K562 (cell line): Measurements from ENCODE around the gene LRRC8E. TPM values are rescaled to one million over a fixed set of nuclear protein-coding genes. Genes with fewer than 3 reads are reported as not detected.

Experiments
- NBN ChIP-seq: fragments of 450-650 bp; IDR thresholded peaks from 2 replicates; pipeline ENCODE4 v1.6.1; 2016; ENCODE audit warnings: low read depth, mild to moderate bottlenecking
- SRSF3 ChIP-seq: fragments of 200-400 bp; formaldehyde crosslinking; IDR thresholded peaks from 2 replicates; pipeline ENCODE4 v1.6.1; 2016; ENCODE audit warnings: mild to moderate bottlenecking, low read length, moderate library complexity; ENCODE audit not compliant: insufficient read depth
- polyA plus RNA-seq, 8 experiments: library from polyadenylated mRNA; depleted of rRNA in 4 of 8; stranded (reverse) in 5 of 8; unstranded in 3 of 8; fragments of >200 nt; fragmentation: Nextera tagmentation in 2 of 8; fragmentation: Illumina TruSeq in 1 of 8; extraction: Ambion mirVana in 2 of 8; extraction: Trizol in 1 of 8; gene quantifications; 2 replicates each; pipeline versions ENCODE4 v1.2.1 to v1.2.3, GENCODE V29; 2011 to 2014; ENCODE audit warnings: inconsistent platforms in 1 of 8, missing spikeins in 1 of 8
- total RNA-seq, 7 experiments: library from RNA; depleted of rRNA in 6 of 7; stranded (reverse); fragments of >200 nt in 6 of 7; fragmentation: Illumina TruSeq in 2 of 7; extraction: Trizol in 2 of 7; gene quantifications; 2 replicates each; pipeline versions ENCODE4 v1.2.1 to v1.2.3, GENCODE V29; 2011 to 2021; ENCODE audit warnings: low replicate concordance in 1 of 7
- TF ChIP-seq, protein P1 (sequence below): fragments of 450-650 bp; IDR thresholded peaks from 2 replicates; pipeline ENCODE4 v1.6.1; 2017; ENCODE audit warnings: antibody characterized with exemption, mild to moderate bottlenecking
- TF ChIP-seq, protein P2 (sequence below): fragments of 450-650 bp; IDR thresholded peaks from 2 replicates; pipeline ENCODE4 v1.6.1; 2016; ENCODE audit warnings: borderline replicate concordance

Gene LRRC8E
- total and polyA plus RNA-seq, 9 of the 15 experiments (the other 6 are each of a cell fraction or from before 2014, with no cell fraction given) = 0.08 to 5.7 (median 3.5) TPM; not detected in 1

DNA sequence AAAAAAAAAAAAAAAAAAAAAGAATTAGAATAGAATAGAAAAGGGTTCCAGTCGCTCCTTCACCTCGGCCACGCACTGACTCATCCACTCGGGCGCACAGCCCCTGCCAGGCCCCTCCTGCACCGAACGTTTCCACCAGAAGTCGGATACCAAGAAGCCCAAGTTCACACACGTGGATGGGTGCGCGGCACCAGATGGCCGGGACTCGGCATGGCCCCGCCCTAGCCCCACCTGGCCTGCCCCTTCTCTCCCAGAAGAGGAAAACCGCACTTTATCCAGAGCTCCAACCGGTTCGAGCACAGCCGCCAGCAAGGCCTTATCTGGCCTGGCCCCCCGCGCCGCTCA, 20.0 kb upstream of the LRRC8E start (continued):
- TF ChIP-seq, protein P1, sequence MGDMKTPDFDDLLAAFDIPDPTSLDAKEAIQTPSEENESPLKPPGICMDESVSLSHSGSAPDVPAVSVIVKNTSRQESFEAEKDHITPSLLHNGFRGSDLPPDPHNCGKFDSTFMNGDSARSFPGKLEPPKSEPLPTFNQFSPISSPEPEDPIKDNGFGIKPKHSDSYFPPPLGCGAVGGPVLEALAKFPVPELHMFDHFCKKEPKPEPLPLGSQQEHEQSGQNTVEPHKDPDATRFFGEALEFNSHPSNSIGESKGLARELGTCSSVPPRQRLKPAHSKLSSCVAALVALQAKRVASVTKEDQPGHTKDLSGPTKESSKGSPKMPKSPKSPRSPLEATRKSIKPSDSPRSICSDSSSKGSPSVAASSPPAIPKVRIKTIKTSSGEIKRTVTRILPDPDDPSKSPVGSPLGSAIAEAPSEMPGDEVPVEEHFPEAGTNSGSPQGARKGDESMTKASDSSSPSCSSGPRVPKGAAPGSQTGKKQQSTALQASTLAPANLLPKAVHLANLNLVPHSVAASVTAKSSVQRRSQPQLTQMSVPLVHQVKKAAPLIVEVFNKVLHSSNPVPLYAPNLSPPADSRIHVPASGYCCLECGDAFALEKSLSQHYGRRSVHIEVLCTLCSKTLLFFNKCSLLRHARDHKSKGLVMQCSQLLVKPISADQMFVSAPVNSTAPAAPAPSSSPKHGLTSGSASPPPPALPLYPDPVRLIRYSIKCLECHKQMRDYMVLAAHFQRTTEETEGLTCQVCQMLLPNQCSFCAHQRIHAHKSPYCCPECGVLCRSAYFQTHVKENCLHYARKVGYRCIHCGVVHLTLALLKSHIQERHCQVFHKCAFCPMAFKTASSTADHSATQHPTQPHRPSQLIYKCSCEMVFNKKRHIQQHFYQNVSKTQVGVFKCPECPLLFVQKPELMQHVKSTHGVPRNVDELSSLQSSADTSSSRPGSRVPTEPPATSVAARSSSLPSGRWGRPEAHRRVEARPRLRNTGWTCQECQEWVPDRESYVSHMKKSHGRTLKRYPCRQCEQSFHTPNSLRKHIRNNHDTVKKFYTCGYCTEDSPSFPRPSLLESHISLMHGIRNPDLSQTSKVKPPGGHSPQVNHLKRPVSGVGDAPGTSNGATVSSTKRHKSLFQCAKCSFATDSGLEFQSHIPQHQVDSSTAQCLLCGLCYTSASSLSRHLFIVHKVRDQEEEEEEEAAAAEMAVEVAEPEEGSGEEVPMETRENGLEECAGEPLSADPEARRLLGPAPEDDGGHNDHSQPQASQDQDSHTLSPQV = no peak
- no peak for TF ChIP-seq NBN
- TF ChIP-seq SRSF3 = no peak
- TF ChIP-seq, protein P2, sequence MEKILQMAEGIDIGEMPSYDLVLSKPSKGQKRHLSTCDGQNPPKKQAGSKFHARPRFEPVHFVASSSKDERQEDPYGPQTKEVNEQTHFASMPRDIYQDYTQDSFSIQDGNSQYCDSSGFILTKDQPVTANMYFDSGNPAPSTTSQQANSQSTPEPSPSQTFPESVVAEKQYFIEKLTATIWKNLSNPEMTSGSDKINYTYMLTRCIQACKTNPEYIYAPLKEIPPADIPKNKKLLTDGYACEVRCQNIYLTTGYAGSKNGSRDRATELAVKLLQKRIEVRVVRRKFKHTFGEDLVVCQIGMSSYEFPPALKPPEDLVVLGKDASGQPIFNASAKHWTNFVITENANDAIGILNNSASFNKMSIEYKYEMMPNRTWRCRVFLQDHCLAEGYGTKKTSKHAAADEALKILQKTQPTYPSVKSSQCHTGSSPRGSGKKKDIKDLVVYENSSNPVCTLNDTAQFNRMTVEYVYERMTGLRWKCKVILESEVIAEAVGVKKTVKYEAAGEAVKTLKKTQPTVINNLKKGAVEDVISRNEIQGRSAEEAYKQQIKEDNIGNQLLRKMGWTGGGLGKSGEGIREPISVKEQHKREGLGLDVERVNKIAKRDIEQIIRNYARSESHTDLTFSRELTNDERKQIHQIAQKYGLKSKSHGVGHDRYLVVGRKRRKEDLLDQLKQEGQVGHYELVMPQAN = 0 out of 2 replicates have a peak, but pooled peaks have one; percentile 55
